A549 (cell line): ENCODE data around the gene HOXA13. TPM values are rescaled to one million over a fixed set of nuclear protein-coding genes. Genes with fewer than 3 reads are reported as not detected.

Source experiments
- ATAC-seq, 2 experiments: fragments of 200-7000 bp in 1 of 2; fragments of >200 bp in 1 of 2; cut with Nextera tagmentation in 1 of 2; cut with Tn5 transposase in 1 of 2; 3 replicates each; pipeline versions ENCODE4 v1.8.0 to v1.9.1; 2018 to 2020; ENCODE audit warnings: mild to moderate bottlenecking in 1 of 2, moderate library complexity in 1 of 2
- CTCF ChIA-PET: fragments of 300-600 bp; sonication (Branson Sonifier 250); formaldehyde crosslinking; extraction: SDS; loops from one replicate; lab custom pipeline; 2021; ENCODE audit warnings: antibody characterized with exemption, inconsistent platforms; lab: Yijun Ruan, JAX
- POLR2A ChIA-PET: fragments of 350-600 bp; formaldehyde crosslinking; extraction: SDS; loops from one replicate; lab custom pipeline; 2021; ENCODE audit warnings: antibody characterized with exemption, inconsistent platforms; lab: Yijun Ruan, JAX
- DNase-seq, 2 experiments: peaks; one replicate each; pipeline versions ENCODE4 v3.0.0 to v3.0.0-alpha.2; 2011 to 2016; ENCODE audit warnings: low read depth in 1 of 2, low spot score in 1 of 2
- FAIRE-seq: peaks from 2 replicates; lab custom pipeline; 2011; peaks lifted over from hg19 to GRCh38; lab: Jason Lieb, UNC
- H3K27ac ChIP-seq, 2 experiments: fragments of >200 bp; sonication (Bioruptor Twin); formaldehyde crosslinking; 3 replicates each; pipeline ENCODE4 v1.5.1; 2016 to 2017
- H3K4me1 ChIP-seq: fragments of >200 bp; sonication (Bioruptor Twin); formaldehyde crosslinking; 3 replicates; pipeline ENCODE4 v1.6.1; 2016
- H3K4me2 ChIP-seq: fragments of >200 bp; sonication (Bioruptor Twin); formaldehyde crosslinking; 3 replicates; pipeline ENCODE4 v1.6.1; 2016
- H3K4me3 ChIP-seq: fragments of >200 bp; sonication (Bioruptor Twin); formaldehyde crosslinking; 3 replicates; pipeline ENCODE4 v1.5.1; 2016
- H3K9me3 ChIP-seq: fragments of >200 bp; sonication (Bioruptor Twin); formaldehyde crosslinking; 3 replicates; pipeline ENCODE4 v1.6.1; 2016
- CBX8 ChIP-seq: fragments of 200-600 bp; sonication (generic); IDR thresholded peaks from 2 replicates; pipeline ENCODE4 v1.6.1; 2016
- CHD2 ChIP-seq: fragments of 150-350 bp; IDR thresholded peaks from 2 replicates; pipeline ENCODE4 v1.6.1; 2014; ENCODE audit warnings: low read length; ENCODE audit not compliant: partially characterized antibody
- E2F6 ChIP-seq: IDR thresholded peaks from 2 replicates; pipeline ENCODE4 v1.6.1; 2012; ENCODE audit warnings: low read depth, borderline replicate concordance
- EP300 ChIP-seq, 2 experiments: fragments of >200 bp; sonication (Bioruptor Twin); formaldehyde crosslinking; IDR thresholded peaks; 2 replicates in 1 of 2; 3 replicates in 1 of 2; pipeline ENCODE4 v1.6.1; 2016 to 2017
- FOXS1 ChIP-seq: fragments of 250-450 bp; sonication (Bioruptor Pico); IDR thresholded peaks from 2 replicates; pipeline ENCODE4 v1.5.0; 2020; ENCODE audit warnings: mild to moderate bottlenecking, moderate library complexity
- HDAC2 ChIP-seq: fragments of 200-600 bp; sonication (generic); IDR thresholded peaks from 2 replicates; pipeline ENCODE4 v1.6.1; 2016
- HEYL ChIP-seq: fragments of 250-450 bp; sonication (Bioruptor Pico); IDR thresholded peaks from 2 replicates; pipeline ENCODE4 v1.8.0; 2021; ENCODE audit warnings: mild to moderate bottlenecking, moderate library complexity
- HOXA7 ChIP-seq: fragments of 250-450 bp; sonication (Bioruptor Pico); IDR thresholded peaks from 2 replicates; pipeline ENCODE4 v1.5.0; 2020; ENCODE audit warnings: mild to moderate bottlenecking, moderate library complexity
- HOXB13 ChIP-seq: fragments of 250-450 bp; sonication (Bioruptor Pico); IDR thresholded peaks from 2 replicates; pipeline ENCODE4 v1.5.0; 2020; ENCODE audit warnings: low read depth, mild to moderate bottlenecking, moderate library complexity
- MAFK ChIP-seq: fragments of 450-650 bp; IDR thresholded peaks from 2 replicates; pipeline ENCODE4 v1.6.1; 2014; ENCODE audit not compliant: partially characterized antibody
- RARB ChIP-seq: fragments of 250-450 bp; sonication (Bioruptor Pico); IDR thresholded peaks from 2 replicates; pipeline ENCODE4 v1.8.0; 2021; ENCODE audit warnings: mild to moderate bottlenecking, moderate library complexity
- RCOR1 ChIP-seq: fragments of 150-350 bp; IDR thresholded peaks from 2 replicates; pipeline ENCODE4 v1.6.1; 2014; ENCODE audit warnings: antibody characterized with exemption, low read length, low read depth
- TP53 ChIP-seq: fragments of 250-450 bp; sonication (Bioruptor Pico); IDR thresholded peaks from 2 replicates; pipeline ENCODE4 v1.5.0; 2021; ENCODE audit warnings: mild to moderate bottlenecking, moderate library complexity
- WGBS: methylation state at CpG from one replicate; pipeline ENCODE4 v1.1.6; 2017; ENCODE audit errors: missing lambda C conversion rate; 5-methylcytosine and 5-hydroxymethylcytosine counted together
- polyA plus RNA-seq, 4 experiments: library from polyadenylated mRNA; depleted of rRNA in 3 of 4; stranded (reverse); fragments of >200 nt; fragmentation: RNase III in 1 of 4; extraction: RNeasy Plus Mini Kit Qiagen cat#74134 plus additional on column Dnase treatment in 1 of 4; gene quantifications; 2 replicates in 3 of 4; 3 replicates in 1 of 4; pipeline ENCODE4 v1.2.3, GENCODE V29; 2011 to 2017
- TF ChIP-seq, protein P1 (sequence below): fragments of 250-450 bp; sonication (Bioruptor Pico); IDR thresholded peaks from 2 replicates; pipeline ENCODE4 v1.5.0; 2021; ENCODE audit warnings: mild to moderate bottlenecking, moderate library complexity, borderline replicate concordance
- TF ChIP-seq, protein P2 (sequence below): fragments of 450-650 bp; IDR thresholded peaks from 2 replicates; pipeline ENCODE4 v1.6.1; 2014; ENCODE audit warnings: antibody characterized with exemption
- TF ChIP-seq, protein P3 (sequence below): fragments of 200-600 bp; sonication (generic); IDR thresholded peaks from 2 replicates; pipeline ENCODE4 v1.6.1; 2016; ENCODE audit warnings: antibody characterized with exemption, mild to moderate bottlenecking, moderate library complexity
- TF ChIP-seq, protein P4 (sequence below): fragments of 150-350 bp; IDR thresholded peaks from 2 replicates; pipeline ENCODE4 v1.6.1; 2014; ENCODE audit warnings: low read depth, mild to moderate bottlenecking, low read length
- TF ChIP-seq, protein P5 (sequence below): fragments of >200 bp; sonication (Bioruptor Twin); formaldehyde crosslinking; IDR thresholded peaks from 3 replicates; pipeline ENCODE4 v1.5.1; 2016

The HOXA13 gene
- polyA plus RNA-seq, 2 of the 4 experiments (the other 2 are of a cell fraction), result 2.2 to 2.7 TPM

DNA sequence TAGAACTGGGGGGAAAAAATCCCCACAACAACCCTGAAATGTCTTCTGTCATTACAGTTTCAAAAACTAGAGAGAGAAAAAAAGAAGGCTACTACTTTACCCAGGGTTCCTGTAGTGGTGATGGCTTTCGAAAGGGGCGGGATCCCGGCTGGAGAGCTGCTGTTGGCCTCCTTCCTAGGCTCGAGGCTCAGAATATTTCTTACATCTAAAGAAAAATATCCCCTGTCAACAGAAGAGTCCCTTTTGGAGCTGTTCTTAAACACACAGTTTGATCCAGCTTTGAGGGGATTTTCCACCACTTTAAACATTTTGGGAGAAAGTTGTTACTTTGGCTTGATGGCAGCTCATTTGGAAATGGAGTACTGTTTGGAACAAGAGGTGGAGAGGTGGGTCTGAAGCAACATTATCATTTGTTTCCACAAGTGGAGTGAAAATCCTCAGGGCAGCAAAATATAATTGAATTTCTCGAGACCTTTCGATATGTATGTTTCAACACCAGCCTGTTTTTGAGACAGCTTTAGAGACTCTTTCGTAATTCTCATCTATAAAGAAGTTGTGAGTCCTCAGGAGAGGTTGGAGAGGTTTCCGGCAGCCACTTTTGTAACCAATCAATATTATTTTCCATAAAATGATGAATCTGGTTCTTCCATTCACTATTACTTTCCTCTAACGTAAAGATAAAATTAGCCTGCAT lies 5.1 kb downstream of the HOXA13 start:
- ATAC-seq (no peak), DNase-seq (no peak), FAIRE-seq (no peak)
- no peak overlapping the region for H3K4me3 ChIP-seq
- CTCF ChIA-PET, result interaction anchor here (1.2 to 4.8 kb wide), 18 partner anchors 13 to 901 kb away, joined by 3 to 58 read pairs (median 6); partner anchors contain the start of gene TAX1BP1
- no peaks in the 10 kb centered on the region for H3K9me3 ChIP-seq
- TF ChIP-seq TP53, result no peak
- TF ChIP-seq, all 56 proteins: peak for 0
- WGBS, result 84% methylated on average over 9 of the region's 9 CpGs
- Histone ChIP-seq H3K4me1 (peaks cover 9% of the 10 kb centered on the region; the same call in 1 of the 3 replicates), H3K27ac (no peak overlapping the region), H3K4me2 (no peak overlapping the region)
- POLR2A ChIA-PET, result no interaction called here

GRCh38 chr7:27194002-27194352 lies 5.9 kb downstream of the HOXA13 start:
- ChIA-PET POLR2A (no interaction called here), CTCF (interaction anchor here (1.6 to 4.8 kb wide), 3 partner anchors 12 to 902 kb away, joined by 6 to 58 read pairs (median 34); no protein-coding TSS in a partner anchor)
- Histone ChIP-seq H3K9me3 (no peaks in the 10 kb centered on the region), H3K4me2 (no peak overlapping the region), H3K4me1 (peaks cover 9% of the 10 kb centered on the region; the same call in 1 of the 3 replicates), H3K27ac (no peak overlapping the region), H3K4me3 (no peak overlapping the region)
- 96% methylated on average over 2 of the region's 2 CpGs for WGBS
- TF ChIP-seq, protein P1, sequence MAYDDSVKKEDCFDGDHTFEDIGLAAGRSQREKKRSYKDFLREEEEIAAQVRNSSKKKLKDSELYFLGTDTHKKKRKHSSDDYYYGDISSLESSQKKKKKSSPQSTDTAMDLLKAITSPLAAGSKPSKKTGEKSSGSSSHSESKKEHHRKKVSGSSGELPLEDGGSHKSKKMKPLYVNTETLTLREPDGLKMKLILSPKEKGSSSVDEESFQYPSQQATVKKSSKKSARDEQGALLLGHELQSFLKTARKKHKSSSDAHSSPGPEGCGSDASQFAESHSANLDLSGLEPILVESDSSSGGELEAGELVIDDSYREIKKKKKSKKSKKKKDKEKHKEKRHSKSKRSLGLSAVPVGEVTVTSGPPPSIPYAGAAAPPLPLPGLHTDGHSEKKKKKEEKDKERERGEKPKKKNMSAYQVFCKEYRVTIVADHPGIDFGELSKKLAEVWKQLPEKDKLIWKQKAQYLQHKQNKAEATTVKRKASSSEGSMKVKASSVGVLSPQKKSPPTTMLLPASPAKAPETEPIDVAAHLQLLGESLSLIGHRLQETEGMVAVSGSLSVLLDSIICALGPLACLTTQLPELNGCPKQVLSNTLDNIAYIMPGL (CRISPR knock-in tag), result no peak
- TF ChIP-seq FOXS1 (CRISPR knock-in tag), result no peak
- TF ChIP-seq, protein P2, sequence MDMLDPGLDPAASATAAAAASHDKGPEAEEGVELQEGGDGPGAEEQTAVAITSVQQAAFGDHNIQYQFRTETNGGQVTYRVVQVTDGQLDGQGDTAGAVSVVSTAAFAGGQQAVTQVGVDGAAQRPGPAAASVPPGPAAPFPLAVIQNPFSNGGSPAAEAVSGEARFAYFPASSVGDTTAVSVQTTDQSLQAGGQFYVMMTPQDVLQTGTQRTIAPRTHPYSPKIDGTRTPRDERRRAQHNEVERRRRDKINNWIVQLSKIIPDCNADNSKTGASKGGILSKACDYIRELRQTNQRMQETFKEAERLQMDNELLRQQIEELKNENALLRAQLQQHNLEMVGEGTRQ, result no peak
- TF ChIP-seq, protein P3, sequence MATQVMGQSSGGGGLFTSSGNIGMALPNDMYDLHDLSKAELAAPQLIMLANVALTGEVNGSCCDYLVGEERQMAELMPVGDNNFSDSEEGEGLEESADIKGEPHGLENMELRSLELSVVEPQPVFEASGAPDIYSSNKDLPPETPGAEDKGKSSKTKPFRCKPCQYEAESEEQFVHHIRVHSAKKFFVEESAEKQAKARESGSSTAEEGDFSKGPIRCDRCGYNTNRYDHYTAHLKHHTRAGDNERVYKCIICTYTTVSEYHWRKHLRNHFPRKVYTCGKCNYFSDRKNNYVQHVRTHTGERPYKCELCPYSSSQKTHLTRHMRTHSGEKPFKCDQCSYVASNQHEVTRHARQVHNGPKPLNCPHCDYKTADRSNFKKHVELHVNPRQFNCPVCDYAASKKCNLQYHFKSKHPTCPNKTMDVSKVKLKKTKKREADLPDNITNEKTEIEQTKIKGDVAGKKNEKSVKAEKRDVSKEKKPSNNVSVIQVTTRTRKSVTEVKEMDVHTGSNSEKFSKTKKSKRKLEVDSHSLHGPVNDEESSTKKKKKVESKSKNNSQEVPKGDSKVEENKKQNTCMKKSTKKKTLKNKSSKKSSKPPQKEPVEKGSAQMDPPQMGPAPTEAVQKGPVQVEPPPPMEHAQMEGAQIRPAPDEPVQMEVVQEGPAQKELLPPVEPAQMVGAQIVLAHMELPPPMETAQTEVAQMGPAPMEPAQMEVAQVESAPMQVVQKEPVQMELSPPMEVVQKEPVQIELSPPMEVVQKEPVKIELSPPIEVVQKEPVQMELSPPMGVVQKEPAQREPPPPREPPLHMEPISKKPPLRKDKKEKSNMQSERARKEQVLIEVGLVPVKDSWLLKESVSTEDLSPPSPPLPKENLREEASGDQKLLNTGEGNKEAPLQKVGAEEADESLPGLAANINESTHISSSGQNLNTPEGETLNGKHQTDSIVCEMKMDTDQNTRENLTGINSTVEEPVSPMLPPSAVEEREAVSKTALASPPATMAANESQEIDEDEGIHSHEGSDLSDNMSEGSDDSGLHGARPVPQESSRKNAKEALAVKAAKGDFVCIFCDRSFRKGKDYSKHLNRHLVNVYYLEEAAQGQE, result no peak
- TF ChIP-seq, protein P4, sequence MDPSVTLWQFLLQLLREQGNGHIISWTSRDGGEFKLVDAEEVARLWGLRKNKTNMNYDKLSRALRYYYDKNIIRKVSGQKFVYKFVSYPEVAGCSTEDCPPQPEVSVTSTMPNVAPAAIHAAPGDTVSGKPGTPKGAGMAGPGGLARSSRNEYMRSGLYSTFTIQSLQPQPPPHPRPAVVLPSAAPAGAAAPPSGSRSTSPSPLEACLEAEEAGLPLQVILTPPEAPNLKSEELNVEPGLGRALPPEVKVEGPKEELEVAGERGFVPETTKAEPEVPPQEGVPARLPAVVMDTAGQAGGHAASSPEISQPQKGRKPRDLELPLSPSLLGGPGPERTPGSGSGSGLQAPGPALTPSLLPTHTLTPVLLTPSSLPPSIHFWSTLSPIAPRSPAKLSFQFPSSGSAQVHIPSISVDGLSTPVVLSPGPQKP, result no peak
- TF ChIP-seq RARB (CRISPR knock-in tag), result no peak
- no peak for TF ChIP-seq EP300 (IDR thresholded peaks at IDR 0.05)
- TF ChIP-seq TP53, result no peak
- TF ChIP-seq HDAC2, result no peak
- no peak for TF ChIP-seq CHD2
- TF ChIP-seq CBX8, result no peak
- TF ChIP-seq HOXA7, result no peak
- TF ChIP-seq HOXB13 (CRISPR knock-in tag), result no peak
- TF ChIP-seq HEYL (CRISPR knock-in tag), result no peak
- no peak for TF ChIP-seq RCOR1
- no peak for TF ChIP-seq E2F6
- TF ChIP-seq, protein P5, sequence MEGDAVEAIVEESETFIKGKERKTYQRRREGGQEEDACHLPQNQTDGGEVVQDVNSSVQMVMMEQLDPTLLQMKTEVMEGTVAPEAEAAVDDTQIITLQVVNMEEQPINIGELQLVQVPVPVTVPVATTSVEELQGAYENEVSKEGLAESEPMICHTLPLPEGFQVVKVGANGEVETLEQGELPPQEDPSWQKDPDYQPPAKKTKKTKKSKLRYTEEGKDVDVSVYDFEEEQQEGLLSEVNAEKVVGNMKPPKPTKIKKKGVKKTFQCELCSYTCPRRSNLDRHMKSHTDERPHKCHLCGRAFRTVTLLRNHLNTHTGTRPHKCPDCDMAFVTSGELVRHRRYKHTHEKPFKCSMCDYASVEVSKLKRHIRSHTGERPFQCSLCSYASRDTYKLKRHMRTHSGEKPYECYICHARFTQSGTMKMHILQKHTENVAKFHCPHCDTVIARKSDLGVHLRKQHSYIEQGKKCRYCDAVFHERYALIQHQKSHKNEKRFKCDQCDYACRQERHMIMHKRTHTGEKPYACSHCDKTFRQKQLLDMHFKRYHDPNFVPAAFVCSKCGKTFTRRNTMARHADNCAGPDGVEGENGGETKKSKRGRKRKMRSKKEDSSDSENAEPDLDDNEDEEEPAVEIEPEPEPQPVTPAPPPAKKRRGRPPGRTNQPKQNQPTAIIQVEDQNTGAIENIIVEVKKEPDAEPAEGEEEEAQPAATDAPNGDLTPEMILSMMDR, result no peak
- no peak for TF ChIP-seq MAFK
- DNase-seq, result no peak
- no peak for FAIRE-seq
- ATAC-seq, result no peak
